Uterus (tissue), 4 donors: Measurements from ENCODE around the gene TTC31. TPM values are rescaled to one million over a fixed set of nuclear protein-coding genes. Genes with fewer than 3 reads are reported as not detected.
A peak's percentile ranks its signal among the peaks of the same experiment; 100 is the strongest.

ENCODE experiments used
- DNase-seq, 2 donors: peaks; one replicate each; pipeline ENCODE4 v3.0.0-alpha.2; 2019 to 2020
- H3K27ac ChIP-seq, 2 donors: fragments of 200-600 bp; sonication (generic); 1 replicate in 1 of 2; 2 replicates in 1 of 2; pipeline ENCODE4 v1.5.1; 2016 to 2018
- H3K27me3 ChIP-seq, 2 donors: fragments of 200-600 bp; sonication (generic); one replicate each; pipeline ENCODE4 v1.5.1; 2018 to 2019; ENCODE audit warnings: control low read depth in 1 of 2
- H3K36me3 ChIP-seq, 2 donors: fragments of 200-600 bp; sonication (generic); one replicate each; pipeline ENCODE4 v1.5.1; 2019; ENCODE audit warnings: control low read depth in 1 of 2
- H3K4me1 ChIP-seq, 2 donors: fragments of 200-600 bp; sonication (generic); one replicate each; pipeline ENCODE4 v1.5.1; 2018 to 2019; ENCODE audit warnings: control low read depth in 1 of 2
- H3K4me3 ChIP-seq, 2 donors: fragments of 200-600 bp; sonication (generic); 1 replicate in 1 of 2; 2 replicates in 1 of 2; pipeline ENCODE4 v1.5.1; 2018 to 2019; ENCODE audit warnings: mild to moderate bottlenecking in 1 of 2
- H3K9me3 ChIP-seq, 2 donors: fragments of 200-600 bp; sonication (generic); one replicate each; pipeline ENCODE4 v1.5.1; 2019; ENCODE audit warnings: control low read depth in 1 of 2
- POLR2A ChIP-seq, 2 donors: fragments of 450-650 bp; IDR thresholded peaks; one replicate each; pipeline ENCODE4 v1.6.1; 2016; ENCODE audit warnings: antibody characterized with exemption in 2 of 2, mild to moderate bottlenecking in 1 of 2, moderate library complexity in 1 of 2
- intact Hi-C: fragments of 100-400 bp; cut with DNase I; formaldehyde crosslinking; loops from one replicate; pipeline ENCODE4 v1.15.1; 2023; ENCODE audit warnings: low total_unique reads
- total RNA-seq, 4 donors: library from RNA; depleted of rRNA in 3 of 4; stranded (reverse); fragments of >200 nt in 3 of 4; gene quantifications; one replicate each; pipeline versions ENCODE4 v1.1.0 to v1.2.4, GENCODE V29; 2014 to 2023
- TF ChIP-seq, protein P1 (sequence below), 4 experiments: fragments of 200-600 bp in 2 of 4; fragments of 450-650 bp in 2 of 4; sonication (generic) in 2 of 4; IDR thresholded peaks; one replicate each; pipeline ENCODE4 v1.5.1; 2016 to 2019; ENCODE audit warnings: antibody characterized with exemption in 4 of 4, mild to moderate bottlenecking in 2 of 4, moderate library complexity in 1 of 4
- donor health status: DM: yes; HTN: yes; CAD: no.

The TTC31 gene
- total RNA-seq, 4 donors from 2014 or later = 8.5 to 29.2 (median 17.5) TPM

DNA sequence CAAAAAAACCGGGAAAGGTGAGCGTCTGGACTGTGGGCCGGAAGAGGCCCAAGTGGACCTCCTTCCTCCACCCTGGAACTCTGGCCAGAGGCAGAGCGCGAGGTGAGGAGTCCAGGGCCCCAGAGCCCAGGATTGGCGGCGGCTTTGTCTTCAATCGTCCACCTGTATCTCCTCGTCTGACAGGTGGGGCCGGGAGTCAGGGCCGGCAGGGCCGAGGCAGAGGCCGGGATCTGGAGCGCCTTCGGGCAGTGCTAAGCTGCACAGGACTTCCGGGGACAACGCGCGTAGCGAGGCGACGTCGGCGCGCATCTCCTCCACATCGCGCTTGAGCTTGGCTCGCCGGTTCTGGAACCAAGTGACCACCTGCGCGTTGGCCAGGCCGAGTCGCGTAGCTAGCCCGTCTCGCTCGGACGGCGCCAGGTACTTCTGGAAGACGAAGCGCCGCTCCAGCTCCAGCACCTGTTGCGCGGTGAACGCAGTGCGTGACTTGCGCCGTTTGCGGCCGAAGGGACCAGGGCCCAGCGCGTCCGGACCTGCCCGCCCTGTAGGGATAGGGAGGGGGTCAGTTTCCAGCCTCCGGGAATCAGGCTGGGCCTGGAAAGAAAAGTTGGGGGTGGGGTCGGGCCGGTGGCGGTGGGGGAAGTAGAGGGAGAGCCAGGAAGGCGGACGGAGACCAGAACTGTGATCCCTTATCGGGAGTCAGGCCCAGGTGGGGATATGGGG lies 15.1 kb downstream of the TTC31 start:
- H3K27me3 ChIP-seq = peaks cover 4 to 28% of the 10 kb centered on the region in 2 donors
- DNase-seq = no peak
- no peak overlapping the region for H3K27ac ChIP-seq
- H3K4me1 ChIP-seq = peaks cover 0 to 15% of the 10 kb centered on the region in 2 donors
- no peak for TF ChIP-seq POLR2A (IDR thresholded peaks at IDR 0.05)
- TF ChIP-seq, protein P1, sequence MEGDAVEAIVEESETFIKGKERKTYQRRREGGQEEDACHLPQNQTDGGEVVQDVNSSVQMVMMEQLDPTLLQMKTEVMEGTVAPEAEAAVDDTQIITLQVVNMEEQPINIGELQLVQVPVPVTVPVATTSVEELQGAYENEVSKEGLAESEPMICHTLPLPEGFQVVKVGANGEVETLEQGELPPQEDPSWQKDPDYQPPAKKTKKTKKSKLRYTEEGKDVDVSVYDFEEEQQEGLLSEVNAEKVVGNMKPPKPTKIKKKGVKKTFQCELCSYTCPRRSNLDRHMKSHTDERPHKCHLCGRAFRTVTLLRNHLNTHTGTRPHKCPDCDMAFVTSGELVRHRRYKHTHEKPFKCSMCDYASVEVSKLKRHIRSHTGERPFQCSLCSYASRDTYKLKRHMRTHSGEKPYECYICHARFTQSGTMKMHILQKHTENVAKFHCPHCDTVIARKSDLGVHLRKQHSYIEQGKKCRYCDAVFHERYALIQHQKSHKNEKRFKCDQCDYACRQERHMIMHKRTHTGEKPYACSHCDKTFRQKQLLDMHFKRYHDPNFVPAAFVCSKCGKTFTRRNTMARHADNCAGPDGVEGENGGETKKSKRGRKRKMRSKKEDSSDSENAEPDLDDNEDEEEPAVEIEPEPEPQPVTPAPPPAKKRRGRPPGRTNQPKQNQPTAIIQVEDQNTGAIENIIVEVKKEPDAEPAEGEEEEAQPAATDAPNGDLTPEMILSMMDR (IDR thresholded peaks at IDR 0.05) = no peak
- peak overlapping the region in 1 of 2 donors; percentile 9 for H3K4me3 ChIP-seq
- no peaks in the 10 kb centered on the region for H3K9me3 ChIP-seq
- no peaks in the 10 kb centered on the region for H3K36me3 ChIP-seq
- intact Hi-C loops = no loop called here

DNA sequence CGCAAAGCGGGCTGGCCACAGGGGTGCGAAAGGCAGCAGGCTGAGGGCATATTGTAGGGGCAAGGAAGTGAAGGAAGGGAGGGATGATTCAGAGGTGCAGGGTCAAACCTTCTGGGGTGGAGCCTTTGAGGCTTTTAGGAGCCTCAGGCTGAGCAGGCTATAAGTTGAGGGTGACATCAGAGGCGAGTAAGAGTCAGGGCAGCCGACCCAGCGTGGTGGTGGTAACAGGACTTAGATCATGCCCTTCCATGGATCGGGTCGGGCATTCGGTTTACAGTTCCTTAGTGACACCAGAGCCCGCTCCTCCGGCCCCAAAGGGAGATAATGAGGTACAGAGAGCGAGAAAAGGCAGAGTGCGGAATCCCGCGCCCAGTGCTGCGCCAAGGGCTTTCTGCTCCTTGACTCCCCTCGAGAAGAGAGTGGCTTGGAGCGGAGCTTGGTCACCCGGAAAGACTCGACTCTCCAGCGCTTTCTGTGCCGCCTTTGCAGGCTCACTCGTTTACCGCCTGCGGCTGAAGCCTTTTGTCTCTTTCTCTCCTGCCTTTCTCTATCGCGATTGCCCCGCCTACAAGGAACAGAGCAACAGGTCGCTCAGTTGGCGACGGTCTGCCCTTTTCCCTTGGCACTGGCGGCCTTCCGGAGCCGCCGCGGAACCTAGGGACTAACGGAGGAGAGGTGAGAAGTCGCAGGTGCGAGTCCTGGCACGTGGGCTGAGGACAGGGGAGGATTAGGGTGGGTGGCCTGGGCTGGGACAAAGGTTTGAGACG lies 15.8 kb downstream of the TTC31 start:
- no peak for TF ChIP-seq POLR2A (IDR thresholded peaks at IDR 0.05)
- TF ChIP-seq, protein P1 (IDR thresholded peaks at IDR 0.05) = no peak
- Histone ChIP-seq H3K9me3 (no peaks in the 10 kb centered on the region), H3K4me3 (peak overlapping the region in 1 of 2 donors; percentile 9), H3K36me3 (no peaks in the 10 kb centered on the region), H3K27ac (no peak overlapping the region), H3K4me1 (peaks cover 0 to 15% of the 10 kb centered on the region in 2 donors), H3K27me3 (peaks cover 4 to 28% of the 10 kb centered on the region in 2 donors)
- intact Hi-C loops = no loop called here
- DNase-seq = no peak

DNA sequence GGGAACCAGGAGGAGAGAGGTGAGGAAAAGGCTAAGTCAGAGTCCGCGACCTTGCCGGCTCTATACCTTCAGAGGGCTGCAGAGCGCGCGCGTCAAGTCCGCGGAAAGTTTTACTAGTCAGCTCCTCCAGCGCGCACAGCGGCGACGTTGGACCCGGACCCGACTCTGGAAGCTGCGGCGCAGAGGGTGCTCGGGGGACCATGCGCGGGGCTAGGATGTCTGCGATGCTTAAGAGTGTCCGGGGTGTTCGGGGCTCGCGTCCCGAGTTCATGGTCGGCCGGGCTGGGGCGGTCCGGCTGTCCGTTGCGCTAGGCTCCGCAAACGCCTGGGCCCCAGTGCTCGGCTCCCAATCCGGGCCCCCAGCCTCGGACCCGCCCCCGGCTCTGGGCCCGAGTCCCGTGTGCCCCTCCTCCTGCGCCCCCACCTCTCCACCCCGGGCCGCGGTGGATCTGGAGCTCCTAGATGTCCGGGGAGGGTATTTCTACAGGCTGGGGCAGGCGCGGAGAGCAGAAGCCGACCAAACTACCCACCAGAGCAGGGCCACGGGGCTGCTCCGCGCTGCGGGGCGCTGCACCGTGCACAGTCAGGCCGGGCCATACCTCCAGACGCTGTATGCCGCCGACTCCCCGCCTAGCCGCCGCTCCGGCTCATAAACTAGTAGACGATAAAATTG lies 16.5 kb downstream of the TTC31 start, which contains the start of gene LBX2:
Gene LBX2 (minus strand): TSS at position 337 of the 673 bp plus-strand sequence. CDS start 66 bp downstream, at position 271.
- intact Hi-C loops = no loop called here
- Histone ChIP-seq H3K9me3 (no peaks in the 10 kb centered on the region), H3K4me1 (peaks cover 0 to 15% of the 10 kb centered on the region in 2 donors)

DNA sequence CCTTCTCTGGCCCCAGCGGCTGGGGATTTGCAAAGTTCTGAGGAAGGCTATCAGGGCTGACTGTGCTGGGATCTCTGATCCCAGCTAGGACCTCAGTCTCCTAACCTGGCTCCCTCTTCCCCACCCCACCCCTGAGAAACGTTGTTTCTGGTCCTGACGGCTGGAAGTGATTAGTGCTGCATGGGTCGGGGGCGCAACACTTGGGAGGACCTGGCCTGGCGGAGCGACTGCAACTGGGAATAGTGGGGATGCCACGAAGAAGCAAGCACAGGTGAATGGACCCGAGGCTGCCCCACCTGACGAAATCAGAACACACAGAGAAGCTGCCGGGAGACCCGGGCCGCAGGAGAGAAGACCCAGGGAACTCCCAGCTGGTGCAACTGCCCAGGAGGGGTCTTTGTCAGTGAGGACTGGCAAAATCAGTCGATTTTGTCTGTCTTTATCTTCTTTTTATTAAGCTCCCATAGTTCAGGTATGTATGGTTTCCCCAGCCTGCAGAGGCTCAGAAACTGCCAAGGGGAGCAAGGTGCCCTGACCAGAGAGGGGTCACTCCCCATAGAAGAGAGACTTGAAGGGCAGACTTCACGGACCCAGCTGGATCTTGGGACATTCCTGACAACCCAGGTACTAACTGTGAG lies 17.2 kb downstream of the TTC31 start:
- intact Hi-C loops = no loop called here
- Histone ChIP-seq H3K4me3 (no peak overlapping the region), H3K27ac (no peak overlapping the region), H3K4me1 (peaks cover 0 to 15% of the 10 kb centered on the region in 2 donors), H3K36me3 (no peaks in the 10 kb centered on the region), H3K27me3 (peaks cover 4 to 28% of the 10 kb centered on the region in 2 donors), H3K9me3 (no peaks in the 10 kb centered on the region)
- TF ChIP-seq POLR2A (IDR thresholded peaks at IDR 0.05) = no peak
- TF ChIP-seq, protein P1 (IDR thresholded peaks at IDR 0.05) = no peak
- no peak for DNase-seq

More for the DNA sequence above, 16.5 kb downstream of the TTC31 start, which contains the start of gene LBX2:
- Histone ChIP-seq H3K27ac (no peak within 1 kb of the TSS), H3K36me3 (no peaks in the 10 kb centered on the region), H3K27me3 (peaks cover 4 to 28% of the 10 kb centered on the region in 2 donors), H3K4me3 (no peak within 1 kb of the TSS)
- no peak for DNase-seq
- TF ChIP-seq, protein P1 (IDR thresholded peaks at IDR 0.05) = no peak
- no peak for TF ChIP-seq POLR2A (IDR thresholded peaks at IDR 0.05)
